Right renal pelvis (tissue), 4 donors: ENCODE measurements around the gene DAZ1. TPM values are rescaled to one million over a fixed set of nuclear protein-coding genes. Genes with fewer than 3 reads are reported as not detected.
"Not testable (repeated sequence)": the region's sequence is repeated elsewhere in the genome, so short reads cannot be mapped to it uniquely, and the experiment has no call there.

Experiments used
- DNase-seq, 4 donors: peaks; one replicate each; pipeline ENCODE4 v3.0.0-alpha.2; 2013; ENCODE audit warnings: low read depth in 4 of 4, low spot score in 3 of 4, missing footprints in 1 of 4
- polyA plus RNA-seq, 4 donors: library from polyadenylated mRNA; unstranded; fragments of 120-200 nt; gene quantifications; one replicate each; pipeline ENCODE4 v1.2.1, GENCODE V29; 2013; ENCODE audit not compliant: insufficient read length in 4 of 4

Gene DAZ1, protein sequence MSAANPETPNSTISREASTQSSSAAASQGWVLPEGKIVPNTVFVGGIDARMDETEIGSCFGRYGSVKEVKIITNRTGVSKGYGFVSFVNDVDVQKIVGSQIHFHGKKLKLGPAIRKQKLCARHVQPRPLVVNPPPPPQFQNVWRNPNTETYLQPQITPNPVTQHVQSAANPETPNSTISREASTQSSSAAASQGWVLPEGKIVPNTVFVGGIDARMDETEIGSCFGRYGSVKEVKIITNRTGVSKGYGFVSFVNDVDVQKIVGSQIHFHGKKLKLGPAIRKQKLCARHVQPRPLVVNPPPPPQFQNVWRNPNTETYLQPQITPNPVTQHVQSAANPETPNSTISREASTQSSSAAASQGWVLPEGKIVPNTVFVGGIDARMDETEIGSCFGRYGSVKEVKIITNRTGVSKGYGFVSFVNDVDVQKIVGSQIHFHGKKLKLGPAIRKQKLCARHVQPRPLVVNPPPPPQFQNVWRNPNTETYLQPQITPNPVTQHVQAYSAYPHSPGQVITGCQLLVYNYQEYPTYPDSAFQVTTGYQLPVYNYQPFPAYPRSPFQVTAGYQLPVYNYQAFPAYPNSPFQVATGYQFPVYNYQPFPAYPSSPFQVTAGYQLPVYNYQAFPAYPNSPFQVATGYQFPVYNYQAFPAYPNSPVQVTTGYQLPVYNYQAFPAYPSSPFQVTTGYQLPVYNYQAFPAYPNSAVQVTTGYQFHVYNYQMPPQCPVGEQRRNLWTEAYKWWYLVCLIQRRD
- polyA plus RNA-seq = not detected

- not testable (repeated sequence) for DNase-seq
These were observed at the start of gene DAZ1 for GRCh38 chrY:23198908-23199307. Gene DAZ1, minus strand, starts transcription at chrY:23199008. Its CDS starts 208 bp downstream, at chrY:23198800.

DNA sequence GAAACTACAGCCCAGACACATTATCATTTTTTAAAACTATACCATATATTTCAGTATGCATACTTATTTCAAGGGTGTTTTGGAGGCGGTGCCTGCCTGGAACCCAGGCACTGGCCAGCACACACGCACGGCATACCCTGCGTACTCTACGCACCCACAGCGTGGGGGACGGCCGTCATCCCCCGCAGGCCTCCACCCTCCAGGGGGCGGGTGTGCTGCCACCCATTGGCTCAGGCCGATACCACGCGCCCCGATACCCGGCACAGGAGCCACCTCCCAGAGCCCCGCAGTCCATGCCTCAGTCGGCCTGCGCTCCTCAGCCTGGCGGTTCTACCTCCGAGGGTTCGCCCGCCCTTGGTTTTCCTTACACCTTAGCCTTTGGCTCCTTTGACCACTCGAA is 20.4 kb upstream of the DAZ1 start, which contains the start of gene DAZ2:
Gene DAZ2 (plus strand): TSS at position 301 of the 400 bp plus-strand sequence. CDS start 208 bp downstream, outside the sequence.
- DNase-seq = not testable (repeated sequence)

- DNase-seq = not testable (repeated sequence)
These were observed 11.9 kb upstream of the DAZ1 start for GRCh38 chrY:23210681-23211080.

- DNase-seq = not testable (repeated sequence)
These were observed 11.1 kb upstream of the DAZ1 start for GRCh38 chrY:23209802-23210495.

GRCh38 chrY:23207455-23207854 is 8.6 kb upstream of the DAZ1 start:
- not testable (repeated sequence) for DNase-seq

Other genes with a start within 250 kb of the DAZ1 start
- not detected for gene BPY2, start 214.7 kb downstream of the DAZ1 start, polyA plus RNA-seq
- not detected for gene DAZ2, start 20.5 kb upstream of the DAZ1 start, polyA plus RNA-seq